ENCODE data around the gene AP3B2. TPM values are rescaled to one million over a fixed set of nuclear protein-coding genes. Genes with fewer than 3 reads are reported as not detected.
"Not testable (repeated sequence)": the region's sequence is repeated elsewhere in the genome, so short reads cannot be mapped to it uniquely, and the experiment has no call there.

AP3B2 gene
- total and polyA plus RNA-seq, 3 donors from 2014 or later: 12.0 to 22.9 (median 15.5) TPM

GRCh38 chr15:82646250-82647044, 63.2 kb downstream of the AP3B2 start:
- DNase-seq: peak; percentile 52
- intact Hi-C loops (cut with DNase I; ENCODE audit: low total_unique reads): no loop called here
- H3K27me3 ChIP-seq: no peaks in the 10 kb centered on the region
- 2 to 11% methylated on average over 24 to 46 of the region's 56 CpGs for WGBS, 2 donors
- no peaks in the 10 kb centered on the region for H3K4me1 ChIP-seq
- H3K27ac ChIP-seq: peak overlapping the region; percentile 68 to 79
- TF ChIP-seq POLR2A (IDR thresholded peaks at IDR 0.05): no peak
- TF ChIP-seq, protein P1, sequence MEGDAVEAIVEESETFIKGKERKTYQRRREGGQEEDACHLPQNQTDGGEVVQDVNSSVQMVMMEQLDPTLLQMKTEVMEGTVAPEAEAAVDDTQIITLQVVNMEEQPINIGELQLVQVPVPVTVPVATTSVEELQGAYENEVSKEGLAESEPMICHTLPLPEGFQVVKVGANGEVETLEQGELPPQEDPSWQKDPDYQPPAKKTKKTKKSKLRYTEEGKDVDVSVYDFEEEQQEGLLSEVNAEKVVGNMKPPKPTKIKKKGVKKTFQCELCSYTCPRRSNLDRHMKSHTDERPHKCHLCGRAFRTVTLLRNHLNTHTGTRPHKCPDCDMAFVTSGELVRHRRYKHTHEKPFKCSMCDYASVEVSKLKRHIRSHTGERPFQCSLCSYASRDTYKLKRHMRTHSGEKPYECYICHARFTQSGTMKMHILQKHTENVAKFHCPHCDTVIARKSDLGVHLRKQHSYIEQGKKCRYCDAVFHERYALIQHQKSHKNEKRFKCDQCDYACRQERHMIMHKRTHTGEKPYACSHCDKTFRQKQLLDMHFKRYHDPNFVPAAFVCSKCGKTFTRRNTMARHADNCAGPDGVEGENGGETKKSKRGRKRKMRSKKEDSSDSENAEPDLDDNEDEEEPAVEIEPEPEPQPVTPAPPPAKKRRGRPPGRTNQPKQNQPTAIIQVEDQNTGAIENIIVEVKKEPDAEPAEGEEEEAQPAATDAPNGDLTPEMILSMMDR (IDR thresholded peaks at IDR 0.05): no peak
- no peaks in the 10 kb centered on the region for H3K36me3 ChIP-seq (ENCODE audit: low read depth, missing control alignments)
- H3K4me3 ChIP-seq: peak overlapping the region; percentile 58 to 67
- no peaks in the 10 kb centered on the region for H3K9me3 ChIP-seq

DNA sequence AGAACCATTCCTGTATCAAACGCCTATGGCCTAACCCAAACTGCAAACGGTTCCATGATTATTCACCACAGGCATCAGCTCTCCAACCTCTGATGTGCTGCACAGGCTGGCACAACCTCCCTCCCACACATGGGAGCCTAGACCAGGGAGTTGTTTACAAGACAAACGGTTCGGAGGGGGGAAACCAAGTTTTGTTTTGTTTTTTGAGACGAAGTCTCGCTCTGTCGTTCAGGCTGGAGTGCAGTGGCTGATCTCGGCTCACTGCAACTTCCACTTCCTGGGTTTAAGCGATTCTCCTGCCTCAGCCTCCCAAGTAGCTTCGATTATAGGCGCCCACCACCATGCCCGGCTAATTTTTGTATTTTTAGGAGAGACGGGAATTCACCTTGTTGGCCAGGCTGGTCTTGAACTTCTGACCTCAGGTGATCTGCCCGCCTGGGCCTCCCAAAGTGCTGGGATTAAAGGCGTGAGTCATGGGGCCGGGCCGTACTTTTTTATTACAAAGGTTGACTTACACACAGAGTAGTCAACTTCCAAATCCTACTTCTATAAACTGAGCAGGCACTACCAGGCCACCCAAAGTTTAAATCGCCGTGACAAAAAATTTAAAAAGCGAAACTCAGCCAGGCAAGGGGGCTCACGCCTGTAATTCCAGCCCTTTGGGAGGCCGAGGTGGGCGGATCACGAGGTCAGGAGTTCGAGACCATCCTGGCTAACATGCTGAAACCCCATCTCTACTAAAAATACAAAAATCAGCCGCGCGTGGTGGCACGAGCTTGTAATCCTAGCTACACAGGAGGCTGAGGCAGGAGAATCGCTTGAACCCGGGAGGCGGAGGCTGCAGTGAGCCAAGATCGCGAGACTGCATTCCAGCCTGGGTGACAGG, 64.5 kb downstream of the AP3B2 start:
- DNase-seq; H3K36me3 ChIP-seq (ENCODE audit: low read depth, missing control alignments); H3K27ac ChIP-seq; intact Hi-C loops (cut with DNase I; ENCODE audit: low total_unique reads); H3K4me1 ChIP-seq; H3K27me3 ChIP-seq; H3K9me3 ChIP-seq; H3K4me3 ChIP-seq: not testable (repeated sequence)
- 50 to 75% methylated on average over 34 of the region's 34 CpGs for WGBS, 2 donors

- no peak for DNase-seq
- WGBS, 2 donors: 48 to 63% methylated on average over 3 of the region's 3 CpGs
- no peak overlapping the region for H3K27ac ChIP-seq
Measured at GRCh38 chr15:82643992-82644391, 65.7 kb downstream of the AP3B2 start.

GRCh38 chr15:82642656-82643055, 67.0 kb downstream of the AP3B2 start:
- H3K9me3 ChIP-seq: no peaks in the 10 kb centered on the region
- DNase-seq: no peak
- 65 to 68% methylated on average over 3 of the region's 3 CpGs for WGBS, 2 donors
- no peaks in the 10 kb centered on the region for H3K36me3 ChIP-seq (ENCODE audit: low read depth, missing control alignments)
- no peak for TF ChIP-seq POLR2A (IDR thresholded peaks at IDR 0.05)
- TF ChIP-seq, protein P1 (IDR thresholded peaks at IDR 0.05): no peak
- no peaks in the 10 kb centered on the region for H3K27me3 ChIP-seq
- H3K27ac ChIP-seq: no peak overlapping the region
- no peaks in the 10 kb centered on the region for H3K4me1 ChIP-seq
- intact Hi-C loops (cut with DNase I; ENCODE audit: low total_unique reads): no loop called here
- no peak overlapping the region for H3K4me3 ChIP-seq

More at GRCh38 chr15:82643992-82644391, 65.7 kb downstream of the AP3B2 start:
- TF ChIP-seq, protein P1 (IDR thresholded peaks at IDR 0.05): no peak
- no peak for TF ChIP-seq POLR2A (IDR thresholded peaks at IDR 0.05)
- Histone ChIP-seq H3K4me3 (no peak overlapping the region), H3K4me1 (no peaks in the 10 kb centered on the region), H3K27me3 (no peaks in the 10 kb centered on the region), H3K36me3 (ENCODE audit: low read depth, missing control alignments) (no peaks in the 10 kb centered on the region), H3K9me3 (no peaks in the 10 kb centered on the region)
- intact Hi-C loops (cut with DNase I; ENCODE audit: low total_unique reads): no loop called here

DNA sequence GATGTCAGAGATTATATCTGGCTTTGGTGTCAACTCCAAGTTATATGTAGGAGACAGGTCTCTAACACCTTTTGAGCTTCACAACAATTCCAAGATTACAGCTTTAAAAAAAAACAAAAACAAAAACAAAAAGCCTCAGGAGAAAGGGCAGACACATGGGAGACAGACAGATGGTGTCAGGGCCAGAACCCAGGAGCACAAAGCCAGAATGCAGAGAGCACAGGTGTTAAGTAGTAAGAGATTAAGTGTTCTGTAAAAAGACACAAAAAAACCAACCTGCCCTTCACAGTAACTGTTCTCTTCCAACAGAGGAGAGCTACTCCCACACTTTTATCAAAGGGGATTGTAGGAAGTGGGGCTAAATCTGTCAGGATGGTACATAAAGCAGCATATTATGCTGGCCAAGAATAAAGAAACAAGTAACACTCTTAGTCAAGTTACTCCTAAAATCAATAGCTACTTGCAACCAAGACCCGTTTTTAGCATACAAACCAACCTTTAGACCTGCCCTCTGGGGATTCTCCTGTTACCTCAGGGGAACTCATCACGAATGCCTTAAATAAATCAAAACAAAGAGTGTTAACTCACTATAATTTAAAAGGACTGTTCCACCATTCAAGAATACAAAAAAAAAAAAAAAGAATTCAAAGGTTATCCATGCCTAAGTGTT, 68.4 kb downstream of the AP3B2 start:
- Histone ChIP-seq H3K27me3 (no peaks in the 10 kb centered on the region), H3K4me3 (no peak overlapping the region), H3K36me3 (ENCODE audit: low read depth, missing control alignments) (no peaks in the 10 kb centered on the region), H3K27ac (no peak overlapping the region), H3K9me3 (no peaks in the 10 kb centered on the region), H3K4me1 (no peaks in the 10 kb centered on the region)
- intact Hi-C loops (cut with DNase I; ENCODE audit: low total_unique reads): no loop called here
- 30 to 35% methylated on average over 2 of the region's 2 CpGs for WGBS, 2 donors
- no peak for DNase-seq
- TF ChIP-seq, protein P1 (IDR thresholded peaks at IDR 0.05): no peak
- no peak for TF ChIP-seq POLR2A (IDR thresholded peaks at IDR 0.05)

All from testis (tissue), 3 donors.